Central memory CD4-positive, alpha-beta T cell (primary cell): ENCODE results near the gene GHDC.

Experiments
- DNase-seq: peaks from one replicate; pipeline ENCODE4 v3.0.0; 2022

GHDC gene

DNA sequence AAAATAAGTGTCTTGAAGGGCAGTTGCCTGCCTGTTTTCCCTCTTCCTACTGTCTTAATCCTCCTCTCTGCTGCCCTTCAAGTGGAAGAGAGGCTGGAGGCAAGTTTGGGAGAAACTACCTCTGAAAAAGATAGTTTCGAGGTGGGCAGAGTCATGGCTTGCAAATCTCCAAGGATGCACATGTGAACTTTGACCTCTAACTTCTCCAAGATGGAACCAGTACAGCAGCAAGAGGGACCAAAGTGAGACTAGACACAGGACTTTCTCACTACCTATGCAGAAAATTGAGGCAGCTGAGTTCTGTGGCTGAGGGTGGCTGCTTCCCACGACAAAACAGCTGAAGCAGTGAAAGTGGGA lies 12.5 kb downstream of the GHDC start:
- no peak for DNase-seq

DNA sequence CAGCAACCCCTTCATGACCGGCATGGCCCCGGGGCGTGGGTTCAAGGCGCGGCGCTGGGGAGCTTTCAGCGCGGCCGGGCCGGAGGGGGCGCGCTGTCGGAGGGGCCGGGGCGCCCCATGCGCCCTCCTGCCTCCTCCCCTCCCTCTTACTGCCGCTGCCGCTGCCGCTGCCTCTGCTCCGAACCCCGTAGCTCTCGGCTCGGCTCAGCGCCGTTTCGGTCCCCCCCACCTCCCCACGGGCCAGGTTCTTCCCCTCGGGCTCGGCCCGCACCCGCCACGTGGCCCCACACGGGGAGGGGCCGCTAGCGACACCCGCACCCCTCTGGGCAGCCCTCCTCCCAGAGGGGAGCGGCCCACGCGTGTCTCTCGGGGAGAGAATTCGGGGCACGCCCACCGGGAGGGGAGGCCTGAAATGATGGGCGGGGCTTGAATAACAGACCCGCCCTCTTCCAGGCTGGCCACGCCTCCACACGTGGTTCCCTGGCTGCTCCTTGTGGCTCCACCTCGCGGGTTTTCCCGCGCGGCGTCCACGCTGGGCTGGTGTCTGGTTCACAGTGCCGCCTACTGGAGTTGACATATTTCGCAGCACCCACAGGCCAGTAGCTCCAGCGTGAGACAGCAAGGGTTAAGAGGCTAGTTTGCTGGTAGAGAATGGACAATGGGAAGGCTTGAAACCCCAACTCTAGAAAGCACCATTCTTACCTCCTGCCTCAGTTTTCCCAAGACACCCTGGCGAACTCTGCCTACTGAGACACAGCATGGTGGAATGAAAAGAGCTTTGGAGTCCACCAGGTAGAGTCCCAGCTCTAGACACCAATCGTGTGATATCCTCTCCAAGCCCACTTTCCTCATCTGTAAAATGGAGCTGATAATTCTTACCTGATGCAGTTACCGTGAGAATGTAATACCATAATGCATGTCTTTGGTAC lies 13.1 kb downstream of the GHDC start, which contains the start of gene KCNH4:
Gene KCNH4, minus strand, starts transcription at position 221 of the 929 bp plus-strand sequence. Its CDS starts 197 bp downstream, at position 24.
- DNase-seq, result peak; percentile 80

DNA sequence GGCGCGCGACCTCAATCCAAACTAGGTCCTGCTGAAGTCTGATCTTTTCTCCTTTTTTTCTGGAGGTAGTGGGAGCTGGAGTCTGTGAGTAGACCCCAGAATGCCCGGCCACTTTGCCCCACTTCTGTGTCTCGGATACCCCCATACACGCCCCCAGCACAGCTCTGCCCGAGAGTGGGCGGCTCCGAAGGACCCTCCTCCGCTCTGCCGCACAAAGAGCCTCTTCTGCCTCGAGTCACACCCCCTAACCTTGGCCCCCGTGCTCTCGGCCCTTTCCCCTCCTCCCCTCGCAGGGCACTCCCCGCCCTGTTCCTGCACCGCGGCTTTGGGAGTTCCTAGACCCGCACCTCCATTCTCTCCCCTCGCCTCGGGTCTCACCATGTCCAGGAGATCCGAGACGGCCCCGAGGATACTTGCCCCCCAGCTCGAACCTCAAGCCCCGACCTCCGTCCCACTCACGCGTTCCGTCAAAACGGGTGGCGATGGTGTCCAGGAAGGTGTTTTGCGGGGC lies 13.8 kb downstream of the GHDC start:
- no peak for DNase-seq

DNA sequence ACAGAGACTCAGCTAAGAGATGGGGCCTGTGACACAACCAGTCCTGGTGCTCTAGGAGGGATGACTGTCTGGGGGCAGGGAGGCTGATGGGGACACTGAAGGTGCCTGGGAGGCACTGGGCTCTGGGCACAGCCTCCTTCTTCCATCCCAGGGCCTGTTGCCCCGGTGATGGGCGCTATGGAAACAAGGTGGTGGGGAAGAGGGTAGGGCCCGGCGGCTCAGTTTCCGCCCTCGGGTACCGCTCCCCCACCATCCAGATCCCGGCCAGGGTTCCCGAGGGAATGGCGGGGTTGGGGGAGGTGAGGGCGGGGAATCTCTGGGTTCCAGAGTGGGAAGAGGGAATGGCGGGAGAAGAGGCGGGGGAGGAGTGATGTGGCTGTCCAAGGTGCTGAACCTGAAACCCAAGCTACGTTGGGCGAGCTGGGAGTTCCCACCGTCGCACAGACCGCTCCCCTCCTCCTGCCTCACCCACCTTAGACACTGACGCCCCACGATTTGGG lies 14.3 kb downstream of the GHDC start:
- DNase-seq, result peak; percentile 18

DNA sequence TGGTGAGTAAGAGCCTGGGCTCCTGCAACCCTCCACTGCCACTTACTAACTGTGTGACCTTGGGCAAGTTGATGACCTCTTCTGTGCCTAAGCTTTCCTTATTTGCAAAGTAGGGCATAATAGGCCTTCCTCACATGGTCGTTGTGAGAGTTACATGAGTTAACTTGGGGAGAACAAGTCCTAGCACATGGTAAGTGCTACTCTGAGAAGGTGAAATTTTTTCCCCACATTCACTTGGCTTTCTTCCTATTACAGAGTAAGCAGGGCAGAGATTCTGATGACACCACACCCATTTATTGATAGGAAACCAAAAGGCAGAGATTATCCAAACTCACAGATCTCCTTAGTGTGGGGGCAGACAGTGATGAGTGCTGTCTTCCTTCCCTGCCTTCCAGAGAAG lies 15.0 kb downstream of the GHDC start:
- DNase-seq, result no peak

GRCh38 chr17:42178817-42179216 lies 15.5 kb downstream of the GHDC start:
- peak; percentile 21 for DNase-seq

- no peak for DNase-seq
These were observed 16.6 kb downstream of the GHDC start for GRCh38 chr17:42177684-42178083.

- no peak for DNase-seq
These were observed 20.0 kb downstream of the GHDC start for GRCh38 chr17:42174126-42174783.

DNA sequence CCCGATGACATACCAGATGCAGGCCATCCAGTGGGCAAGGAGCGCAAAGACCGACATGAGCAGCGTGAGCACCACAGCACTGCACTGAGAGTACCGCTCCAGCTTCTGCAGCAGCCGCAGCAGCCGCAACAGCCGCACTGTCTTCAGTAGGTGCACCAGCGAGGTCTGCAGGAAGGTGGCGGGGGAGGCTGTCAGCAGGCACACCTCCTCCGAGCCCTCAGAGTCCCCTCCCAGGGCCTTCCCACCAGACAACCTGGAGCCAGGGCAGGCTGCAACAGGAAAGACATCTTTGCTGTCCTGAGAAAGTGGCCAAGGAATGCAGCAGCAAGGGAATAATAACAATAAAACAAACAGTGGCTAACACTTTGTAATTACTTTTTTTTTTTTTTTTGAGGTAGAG lies 22.5 kb downstream of the GHDC start:
- DNase-seq, result no peak

- no peak for DNase-seq
These were observed 24.9 kb downstream of the GHDC start for GRCh38 chr17:42169351-42169750.

DNA sequence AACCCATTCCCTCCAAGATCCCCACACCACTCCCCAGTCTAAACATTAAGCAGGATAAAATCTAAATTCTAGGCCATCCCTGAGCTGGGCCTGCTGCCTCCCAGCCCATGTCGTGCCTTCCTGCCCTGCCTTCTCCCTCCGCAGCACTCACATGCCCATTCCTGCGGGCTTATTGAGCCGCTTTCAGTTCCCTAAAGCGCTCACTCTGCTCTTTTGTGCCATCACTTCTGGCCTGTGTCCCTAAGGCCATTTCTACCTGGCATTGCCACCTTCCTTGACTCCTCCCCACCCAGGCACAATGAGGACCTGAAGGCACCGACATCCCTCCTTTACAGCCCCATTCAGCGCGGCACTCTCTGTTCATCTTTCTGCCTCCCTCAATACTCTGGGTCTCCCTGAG lies 26.5 kb downstream of the GHDC start:
- DNase-seq, result no peak

DNA sequence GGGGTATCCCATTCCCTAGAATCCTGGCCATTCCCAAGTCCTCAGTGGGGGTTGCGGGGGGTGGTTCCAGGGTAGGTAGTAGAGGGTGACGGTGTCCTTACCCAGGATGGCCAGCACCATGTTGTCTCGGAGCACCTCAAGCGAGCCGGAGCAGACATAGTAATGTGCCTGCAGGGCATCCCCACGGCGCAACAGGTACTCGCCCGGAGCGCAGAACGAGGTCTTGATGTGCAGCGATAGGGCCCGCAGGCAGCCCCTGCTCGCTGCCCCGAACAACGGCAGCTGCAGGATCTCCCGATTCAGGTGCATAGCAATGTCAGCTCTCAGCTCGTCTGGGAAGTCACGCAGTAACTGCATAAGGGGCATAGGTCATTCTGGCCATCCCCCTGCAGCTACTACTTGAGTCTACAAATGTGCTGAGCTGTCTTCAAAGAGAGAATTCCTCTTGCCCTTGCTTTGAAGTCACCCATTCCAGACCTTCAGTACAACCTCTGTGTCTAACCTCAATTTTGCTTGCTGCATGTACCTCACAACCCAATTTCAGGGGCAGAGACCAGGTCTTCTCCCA lies 28.0 kb downstream of the GHDC start:
- no peak for DNase-seq

DNA sequence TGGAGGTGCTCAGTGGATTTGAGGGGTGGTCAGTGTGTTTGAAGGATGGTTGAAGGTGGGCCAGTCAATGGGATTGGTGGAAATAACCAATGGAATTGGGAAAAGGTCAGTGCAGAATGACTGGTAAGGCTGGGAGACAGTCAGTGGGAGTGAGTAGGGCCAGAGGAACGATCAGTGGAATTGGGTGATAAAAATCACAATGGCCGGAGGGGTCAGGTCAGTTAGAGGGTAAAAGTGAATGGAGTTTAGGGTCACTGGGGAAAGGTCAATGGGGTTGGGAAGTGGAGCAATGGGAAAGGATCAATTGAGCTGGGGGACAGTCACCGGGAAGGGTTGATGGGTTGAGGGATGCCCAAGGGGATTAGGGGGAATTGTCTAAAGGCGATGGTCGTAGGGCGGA lies 28.5 kb downstream of the GHDC start:
- no peak for DNase-seq

DNA sequence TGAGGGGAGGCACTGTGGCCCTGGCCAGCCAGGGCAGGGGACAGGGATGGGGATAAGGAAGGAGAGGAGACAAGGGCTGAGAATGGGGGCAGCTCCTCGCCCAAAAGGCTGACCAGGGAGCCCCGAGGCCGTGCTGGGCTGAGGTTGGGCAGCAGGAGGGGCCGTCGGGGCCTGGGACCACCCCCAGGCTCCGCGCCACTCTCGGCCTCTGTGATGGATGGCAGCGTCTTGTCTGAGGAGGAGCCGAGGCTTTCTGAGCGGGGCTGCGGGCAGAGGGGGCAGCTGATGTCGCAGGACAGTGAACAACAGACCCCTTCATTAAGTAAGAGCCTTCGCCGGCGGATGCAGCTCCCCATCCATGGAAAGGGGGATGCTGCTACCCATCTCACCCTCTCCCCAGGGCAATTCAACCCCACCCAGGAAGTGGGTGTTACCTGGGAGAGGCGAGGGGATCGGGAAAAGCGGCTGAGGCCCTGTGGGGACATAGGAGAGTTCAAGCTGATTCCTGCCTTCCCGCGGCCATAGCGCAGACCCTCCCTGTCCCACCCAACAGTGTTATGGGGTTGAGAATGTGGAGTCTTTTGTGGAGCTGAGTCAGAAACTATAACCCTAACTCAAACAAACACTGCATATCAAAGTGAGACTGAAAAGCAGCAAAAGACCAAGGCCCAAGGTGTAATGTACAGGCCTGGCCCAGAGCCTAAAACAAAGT lies 30.4 kb downstream of the GHDC start:
- DNase-seq, result no peak

- no peak for DNase-seq
These were observed 31.2 kb downstream of the GHDC start for GRCh38 chr17:42163113-42163512.

DNA sequence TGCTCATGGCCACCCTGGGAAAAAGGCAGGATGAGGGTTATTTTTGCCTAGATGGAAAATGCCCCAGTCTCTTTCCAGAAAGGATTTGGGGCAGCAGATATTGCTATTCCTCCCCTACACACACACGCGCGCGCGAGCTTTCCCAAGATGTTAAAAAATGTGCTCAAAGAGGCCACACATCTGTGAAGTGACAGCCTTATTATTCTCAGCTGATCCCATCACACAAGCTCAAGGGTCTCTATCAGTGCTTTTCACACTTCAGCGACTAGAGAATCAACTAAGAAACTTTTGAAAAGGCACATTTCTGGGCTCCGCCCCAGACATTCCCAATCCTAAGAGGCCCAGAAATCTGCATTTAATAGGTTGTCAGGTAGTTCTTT lies 33.8 kb downstream of the GHDC start:
- no peak for DNase-seq

DNA sequence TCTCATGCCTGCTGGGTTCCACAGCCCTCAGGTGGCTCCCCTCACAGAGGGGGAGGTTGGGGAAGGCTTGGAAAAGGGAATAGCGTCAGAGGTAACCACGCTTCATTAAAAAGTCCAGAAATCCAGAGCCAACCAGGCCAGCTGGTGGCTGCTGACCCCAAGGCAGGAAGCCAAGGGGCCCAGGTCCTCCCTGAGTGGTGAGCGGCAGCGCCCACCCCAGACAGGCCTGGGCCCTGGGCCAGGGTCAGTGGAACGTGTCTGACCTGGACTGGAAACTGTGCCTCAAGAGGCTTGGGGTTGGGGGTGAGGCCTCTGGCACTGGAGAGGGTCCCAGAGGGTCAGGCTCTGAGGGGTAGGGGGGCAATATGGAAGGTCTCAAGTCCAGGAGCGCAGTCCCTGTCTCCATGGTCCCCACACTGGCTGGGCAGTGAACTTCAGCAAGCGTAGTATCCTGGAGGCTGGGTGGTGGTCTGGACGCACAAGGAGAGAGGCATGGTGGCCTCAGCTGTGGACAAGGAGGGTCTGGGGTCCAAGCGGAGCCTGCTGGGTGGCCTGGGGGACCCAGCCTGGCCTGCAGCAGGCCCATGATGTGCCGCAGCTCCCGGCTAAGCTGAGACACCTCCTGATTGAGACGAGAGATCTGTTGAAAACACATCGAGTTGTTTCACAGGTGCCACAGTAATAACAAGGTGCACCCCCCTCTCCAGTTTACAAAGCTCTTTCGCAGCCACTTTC lies 34.3 kb downstream of the GHDC start:
- DNase-seq, result no peak

- no peak for DNase-seq
These were observed 38.7 kb downstream of the GHDC start for GRCh38 chr17:42155614-42156045.

GRCh38 chr17:42153919-42154742 lies 40.2 kb downstream of the GHDC start:
- no peak for DNase-seq

DNA sequence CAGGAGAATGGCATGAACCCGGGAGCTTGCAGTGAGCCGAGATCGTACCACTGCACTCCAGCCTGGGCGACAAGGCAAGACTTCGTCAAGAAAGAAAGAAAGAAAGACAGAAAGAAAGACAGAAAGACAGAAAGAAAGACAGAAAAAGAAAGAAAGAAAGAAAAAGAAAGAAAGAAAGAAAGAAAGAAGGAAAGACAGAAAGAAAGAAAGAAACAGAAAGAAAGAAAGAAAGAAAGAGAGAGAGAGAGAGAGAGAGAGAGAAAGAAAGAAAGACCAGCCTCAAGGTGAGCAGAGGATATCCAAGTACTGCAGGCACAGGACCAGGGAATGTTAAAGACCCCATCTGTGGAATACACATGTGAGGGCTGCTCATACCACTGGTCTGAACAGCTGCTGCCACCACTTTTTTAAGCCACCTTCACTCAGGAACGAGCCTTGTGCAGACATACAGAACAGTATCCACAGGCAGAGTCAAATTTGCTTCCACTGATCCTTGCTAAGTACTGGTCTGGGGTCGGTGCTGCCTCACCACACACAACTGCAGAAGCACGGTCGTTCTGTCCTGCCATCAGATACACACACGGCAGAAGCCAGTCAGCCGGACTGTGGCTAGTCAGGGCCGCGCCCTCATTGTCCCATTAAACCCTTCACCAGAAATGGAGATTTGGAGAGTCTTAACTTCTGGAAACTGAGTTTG lies 47.2 kb downstream of the GHDC start:
- no peak for DNase-seq
